BJ (cell line): ENCODE results near the gene QSOX2. TPM values are rescaled to one million over a fixed set of nuclear protein-coding genes. Genes with fewer than 3 reads are reported as not detected.
"Not testable (repeated sequence)": the region's sequence is repeated elsewhere in the genome, so short reads cannot be mapped to it uniquely, and the experiment has no call there.

Source experiments
- CTCF ChIA-PET: fragments of 350-600 bp; formaldehyde crosslinking; extraction: SDS; loops from one replicate; lab custom pipeline; 2021; ENCODE audit warnings: antibody characterized with exemption, inconsistent platforms; lab: Yijun Ruan, JAX
- POLR2A ChIA-PET: fragments of 300-600 bp; sonication (Branson Sonifier 250); formaldehyde crosslinking; extraction: SDS; loops from one replicate; lab custom pipeline; 2021; ENCODE audit warnings: antibody characterized with exemption; lab: Charles Lee
- DNase-seq: peaks from one replicate; pipeline ENCODE4 v3.0.0-alpha.2; 2011; ENCODE audit warnings: low read depth
- H3K27me3 ChIP-seq: 2 replicates; pipeline ENCODE4 v1.6.0; 2011; ENCODE audit warnings: low read length; ENCODE audit not compliant: control insufficient read depth, insufficient read depth
- H3K36me3 ChIP-seq: 2 replicates; pipeline ENCODE4 v1.5.1; 2011; ENCODE audit warnings: low read length; ENCODE audit not compliant: control insufficient read depth, insufficient read depth
- H3K4me3 ChIP-seq: 2 replicates; pipeline ENCODE4 v1.5.1; 2011; ENCODE audit warnings: low read depth, mild to moderate bottlenecking, control low read depth, low read length
- CTCF ChIP-seq: IDR thresholded peaks from 2 replicates; pipeline ENCODE4 v1.5.1; 2011; ENCODE audit warnings: low read depth, mild to moderate bottlenecking, control low read depth, inconsistent platforms, low read length, moderate library complexity; ENCODE audit not compliant: insufficient read depth
- polyA plus RNA-seq: library from polyadenylated mRNA; depleted of rRNA; stranded (reverse); fragments of >200 nt; gene quantifications from 2 replicates; pipeline ENCODE4 v1.2.3, GENCODE V29; 2011

QSOX2 gene
- polyA plus RNA-seq, 1 experiment, result 7.0 TPM

GRCh38 chr9:136236471-136237410 is 8.9 kb downstream of the QSOX2 start:
- H3K27me3 ChIP-seq, DNase-seq, POLR2A ChIA-PET, H3K36me3 ChIP-seq, H3K4me3 ChIP-seq: not testable (repeated sequence)
- CTCF ChIA-PET, result interaction anchor here (1.0 to 1.1 kb wide), 2 partner anchors 8 to 17 kb away, joined by 3 read pairs; no protein-coding TSS in a partner anchor

- no peak for TF ChIP-seq CTCF
- Histone ChIP-seq H3K36me3 (peaks cover 6% of the 10 kb centered on the region), H3K27me3 (no peaks in the 10 kb centered on the region), H3K4me3 (no peak overlapping the region)
- ChIA-PET CTCF (interaction anchor here (1.0 to 1.1 kb wide), 2 partner anchors 9 to 16 kb away, joined by 3 read pairs; no protein-coding TSS in a partner anchor), POLR2A (no interaction called here)
- DNase-seq, result no peak
Measured at GRCh38 chr9:136235709-136236455, 9.7 kb downstream of the QSOX2 start.

- H3K27me3 ChIP-seq, result no peaks in the 10 kb centered on the region
- no peak for TF ChIP-seq CTCF
- ChIA-PET POLR2A (no interaction called here), CTCF (no interaction called here)
- DNase-seq, result no peak
- H3K4me3 ChIP-seq, result no peak overlapping the region
- peaks cover 6% of the 10 kb centered on the region for H3K36me3 ChIP-seq
Measured at GRCh38 chr9:136235171-136235570, 10.4 kb downstream of the QSOX2 start.

- H3K27me3 ChIP-seq, result no peaks in the 10 kb centered on the region
- H3K4me3 ChIP-seq, result no peak overlapping the region
- no peak for DNase-seq
- no peak for TF ChIP-seq CTCF
- H3K36me3 ChIP-seq, result peaks cover 6% of the 10 kb centered on the region
- ChIA-PET POLR2A (interaction anchor here (0.6 kb wide), 1 partner anchor 37 kb away, joined by 5 read pairs; no protein-coding TSS in a partner anchor), CTCF (interaction anchor here (1.3 kb wide), 1 partner anchor 9 kb away, joined by 5 read pairs; no protein-coding TSS in a partner anchor)
Measured at GRCh38 chr9:136234597-136234996, 11.0 kb downstream of the QSOX2 start.

- no peak for TF ChIP-seq CTCF
- DNase-seq, result no peak
- no peaks in the 10 kb centered on the region for H3K27me3 ChIP-seq
- no peak overlapping the region for H3K4me3 ChIP-seq
- H3K36me3 ChIP-seq, result peaks cover 6% of the 10 kb centered on the region
- CTCF ChIA-PET, result interaction anchor here (1.3 kb wide), 1 partner anchor 8 kb away, joined by 5 read pairs; no protein-coding TSS in a partner anchor
- POLR2A ChIA-PET, result interaction anchor here (0.6 kb wide), 1 partner anchor 37 kb away, joined by 5 read pairs; no protein-coding TSS in a partner anchor
Measured at GRCh38 chr9:136233868-136234267, 11.7 kb downstream of the QSOX2 start.
